NAMALWA (cell line): ENCODE data around the gene EIF5.
A peak's percentile ranks its signal among the peaks of the same experiment; 100 is the strongest.

Experiments used
- DNase-seq: peaks from one replicate; pipeline ENCODE4 v3.0.0-alpha.2; 2015; ENCODE audit warnings: low spot score

The EIF5 gene

DNA sequence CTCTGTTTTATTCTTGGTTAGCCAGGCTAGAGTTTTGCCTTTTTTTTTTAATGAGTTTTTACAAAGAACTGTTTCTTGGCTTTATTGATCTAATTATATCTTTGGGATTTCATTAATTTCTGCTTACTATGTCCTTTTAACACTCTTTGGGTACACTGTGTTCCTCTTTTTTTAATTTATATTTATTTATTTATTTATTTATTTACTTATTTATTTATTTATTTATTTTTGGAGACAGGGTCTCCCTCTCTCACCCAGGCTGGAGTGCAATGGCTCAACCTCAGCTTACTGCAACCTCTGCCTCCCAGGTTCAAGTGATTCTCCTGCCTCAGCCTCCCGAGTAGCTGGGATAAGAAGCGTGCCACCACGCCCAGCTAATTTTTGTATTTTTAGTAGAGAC, 36.0 kb downstream of the EIF5 start:
- DNase-seq = no peak

DNA sequence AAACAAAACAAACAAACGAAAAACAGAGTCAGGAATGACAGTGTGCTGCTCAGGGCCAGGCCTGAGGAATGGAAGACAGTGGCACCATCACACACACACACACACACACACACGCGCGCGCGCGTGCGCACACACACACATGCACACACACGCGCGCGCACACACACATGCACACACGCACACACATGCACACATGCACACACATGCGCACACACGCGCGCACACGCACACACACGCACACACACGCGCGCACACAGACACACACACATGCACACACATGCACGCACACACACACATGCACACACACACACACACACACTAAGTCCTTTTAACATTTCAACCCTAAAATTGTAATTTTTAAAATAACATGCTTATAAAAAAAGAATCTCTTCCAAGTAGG, 38.0 kb downstream of the EIF5 start:
- no peak for DNase-seq

- no peak for DNase-seq
Measured at GRCh38 chr14:103372552-103373304, 38.7 kb downstream of the EIF5 start.

GRCh38 chr14:103374121-103374520, 40.1 kb downstream of the EIF5 start:
- DNase-seq = no peak

- DNase-seq = no peak
Measured at GRCh38 chr14:103377522-103378037, 43.5 kb downstream of the EIF5 start.

DNA sequence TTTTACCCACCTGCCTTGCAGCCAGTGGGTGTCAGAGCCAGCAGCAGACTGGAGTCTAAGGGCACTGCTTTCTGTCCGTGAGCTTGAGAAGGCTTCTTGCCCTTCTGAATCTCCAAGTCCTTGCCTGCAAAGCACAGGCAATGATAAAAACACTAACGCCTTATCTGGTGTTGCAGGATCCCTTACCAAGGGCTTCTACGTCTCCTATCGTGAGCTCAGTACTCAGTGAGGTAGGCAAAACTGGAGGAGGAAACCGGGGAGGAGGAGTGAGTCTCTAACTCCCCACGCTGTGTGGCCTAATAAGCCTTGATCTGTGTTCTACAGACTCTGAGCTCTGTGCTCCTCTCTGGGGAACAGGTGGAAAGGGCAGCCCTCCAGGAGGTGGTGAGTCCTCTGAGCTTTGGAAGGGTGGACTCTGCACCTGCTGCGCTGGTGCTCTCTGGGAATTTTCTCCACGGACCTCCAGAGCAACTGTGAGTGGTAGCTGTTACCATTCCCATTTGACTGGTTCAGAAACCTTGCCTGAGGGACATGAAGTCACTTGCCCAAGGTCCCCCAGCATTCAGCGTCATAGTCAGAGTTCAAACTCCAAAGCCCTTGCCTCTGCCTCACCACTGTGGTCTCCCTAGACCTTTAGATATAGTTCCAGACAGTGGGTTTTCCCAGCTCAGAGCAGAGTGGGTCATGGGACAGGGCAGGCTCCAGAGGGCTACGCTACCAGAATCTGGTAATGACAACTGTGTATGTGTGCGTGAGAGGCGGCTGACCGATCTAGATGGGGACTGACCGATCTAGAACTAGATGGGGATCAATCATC, 44.2 kb downstream of the EIF5 start:
- DNase-seq = no peak

DNA sequence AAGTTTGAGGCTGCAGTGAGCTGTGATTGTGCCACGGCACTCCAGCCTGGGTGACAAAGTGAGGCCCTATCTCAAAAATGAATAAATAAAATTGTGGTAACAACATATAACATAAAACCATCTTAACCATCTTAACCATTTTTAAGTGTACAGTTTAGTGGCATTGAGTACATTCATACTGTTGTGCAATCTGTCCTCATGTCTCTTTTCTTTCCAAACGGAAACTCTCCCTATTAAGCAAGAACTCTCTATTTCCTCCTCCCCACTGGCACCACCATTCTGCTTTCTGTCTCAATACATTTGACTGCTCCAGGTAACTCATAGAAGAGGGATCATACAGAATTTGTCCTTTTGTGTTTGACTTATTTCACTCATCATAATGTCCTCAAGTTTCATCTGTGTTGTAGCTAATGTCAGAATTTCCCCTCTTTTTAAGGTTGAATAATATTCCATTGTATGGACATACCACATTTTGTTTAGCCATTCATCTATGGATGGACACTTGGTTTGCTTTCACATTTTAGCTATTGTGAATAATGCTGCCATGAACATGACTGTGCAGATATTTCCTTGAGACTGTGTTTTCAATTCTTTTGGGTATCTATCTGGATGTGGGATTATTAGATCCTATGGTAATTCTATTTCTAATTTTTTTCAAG, 46.8 kb downstream of the EIF5 start:
- no peak for DNase-seq

GRCh38 chr14:103382376-103382775, 48.3 kb downstream of the EIF5 start:
- no peak for DNase-seq

DNA sequence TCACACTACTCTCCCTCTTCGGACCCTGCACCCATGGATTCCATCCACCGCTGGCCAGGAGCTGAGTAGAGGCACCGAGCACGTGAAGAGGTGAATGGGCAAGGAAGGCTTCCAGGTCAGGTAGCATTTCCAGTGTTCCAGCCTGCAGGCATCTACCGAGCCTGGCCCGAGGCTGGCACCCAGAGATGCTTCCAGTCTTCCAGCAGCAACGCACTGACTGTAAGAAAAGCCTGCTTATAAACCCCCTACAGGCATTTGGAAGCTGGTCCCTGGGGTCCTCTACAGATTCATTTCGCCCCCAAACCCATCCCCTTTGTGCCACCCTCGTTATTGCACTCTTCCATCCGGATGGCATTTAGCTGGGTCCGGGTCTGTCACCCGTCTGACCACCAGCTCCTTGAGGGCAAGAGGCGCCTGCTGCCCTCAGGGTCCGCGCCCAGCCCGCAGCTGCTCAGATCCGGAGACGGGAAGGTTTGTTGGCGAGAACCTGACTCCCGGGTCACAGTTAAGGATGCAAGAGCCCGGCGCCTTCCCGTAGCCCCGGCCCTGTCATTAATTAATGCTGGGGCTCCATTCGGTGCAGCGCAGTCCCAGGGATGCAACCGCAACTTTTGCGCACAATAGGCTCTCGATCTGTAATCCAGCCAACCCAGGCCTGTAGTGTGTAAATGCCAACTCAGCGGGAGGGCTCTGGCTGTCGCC, 50.6 kb downstream of the EIF5 start:
- DNase-seq = no peak

GRCh38 chr14:103385152-103385928, 51.3 kb downstream of the EIF5 start, which contains the start of gene MARK3:
Gene MARK3, plus strand, starts transcription at chr14:103385415. Its CDS starts 615 bp downstream, at chr14:103386030.
- peak; percentile 97 for DNase-seq

- peak; percentile 43 for DNase-seq
Measured at GRCh38 chr14:103385929-103386712, 52.1 kb downstream of the EIF5 start.

DNA sequence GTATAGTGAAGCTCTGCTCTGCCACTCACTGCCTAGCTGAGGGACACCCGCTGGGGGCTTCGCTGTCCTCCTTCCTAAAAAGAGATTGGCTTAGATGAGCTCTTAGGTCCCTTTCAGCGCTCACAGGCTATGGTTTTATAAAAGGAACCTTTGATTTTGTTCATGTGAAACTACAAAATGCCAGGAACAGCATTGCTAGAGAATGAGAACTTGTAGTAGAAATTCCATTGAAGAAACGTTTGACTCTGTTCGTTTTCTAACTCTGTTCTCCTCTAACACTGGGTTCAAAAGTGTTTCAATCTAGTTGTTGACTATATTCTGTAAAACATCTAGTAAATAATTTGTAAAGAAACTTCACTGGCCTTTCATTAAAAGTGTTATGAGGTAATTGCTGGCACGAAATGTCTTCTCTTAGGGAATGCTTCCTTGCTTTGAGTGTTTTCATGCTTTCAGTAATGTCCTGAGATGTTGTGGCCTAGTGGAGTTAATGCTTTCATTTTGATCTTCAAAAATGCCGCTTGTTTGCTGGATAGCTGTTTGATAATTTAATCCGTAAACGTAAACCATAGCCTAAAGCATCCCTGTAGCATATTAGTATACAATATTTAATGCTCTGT, 52.8 kb downstream of the EIF5 start:
- DNase-seq = peak; percentile 27

DNA sequence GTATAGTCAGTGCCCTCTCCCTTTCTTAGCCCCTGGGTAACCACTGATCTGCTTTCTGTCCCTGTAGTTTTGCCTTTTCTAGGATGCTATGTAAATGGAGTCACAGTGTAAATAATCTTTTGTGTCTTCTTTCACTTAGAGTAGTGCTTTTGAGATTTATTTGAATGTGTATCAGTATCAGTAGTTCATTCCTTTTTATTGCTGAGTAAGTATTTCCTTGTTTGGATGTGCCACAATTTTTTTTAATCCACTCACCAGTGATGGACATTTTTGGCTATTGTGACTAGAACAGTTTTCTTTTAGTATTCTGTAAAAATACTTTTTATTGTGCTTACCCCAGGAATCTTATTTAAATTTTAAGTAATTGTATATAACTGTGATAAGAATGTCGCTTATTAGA, 54.6 kb downstream of the EIF5 start:
- DNase-seq = no peak

- DNase-seq = no peak
Measured at GRCh38 chr14:103390605-103391004, 56.6 kb downstream of the EIF5 start.

- DNase-seq = peak; percentile 82
Measured at GRCh38 chr14:103391048-103391447, 57.0 kb downstream of the EIF5 start.

- no peak for DNase-seq
Measured at GRCh38 chr14:103392106-103392505, 58.1 kb downstream of the EIF5 start.

GRCh38 chr14:103392572-103392971, 58.5 kb downstream of the EIF5 start:
- DNase-seq = no peak

DNA sequence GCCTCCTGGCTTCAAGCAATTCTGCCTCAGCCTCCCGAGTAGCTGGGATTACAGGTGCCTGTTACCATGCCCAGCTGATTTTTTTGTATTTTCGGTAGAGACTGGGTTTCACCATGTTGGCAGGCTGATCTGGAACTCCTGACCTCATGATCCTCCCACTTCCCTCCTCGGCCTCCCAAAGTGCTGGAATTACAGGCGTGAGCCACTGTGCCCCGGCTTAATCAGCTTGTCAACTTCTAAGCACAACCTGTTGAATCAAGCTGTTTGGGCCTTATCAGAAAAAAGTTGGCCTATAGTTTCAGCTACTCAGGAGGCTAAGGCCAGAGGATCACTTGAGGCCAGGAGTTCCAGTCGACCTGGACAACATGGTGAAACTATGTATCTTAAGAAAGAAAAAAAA, 59.0 kb downstream of the EIF5 start:
- DNase-seq = no peak

DNA sequence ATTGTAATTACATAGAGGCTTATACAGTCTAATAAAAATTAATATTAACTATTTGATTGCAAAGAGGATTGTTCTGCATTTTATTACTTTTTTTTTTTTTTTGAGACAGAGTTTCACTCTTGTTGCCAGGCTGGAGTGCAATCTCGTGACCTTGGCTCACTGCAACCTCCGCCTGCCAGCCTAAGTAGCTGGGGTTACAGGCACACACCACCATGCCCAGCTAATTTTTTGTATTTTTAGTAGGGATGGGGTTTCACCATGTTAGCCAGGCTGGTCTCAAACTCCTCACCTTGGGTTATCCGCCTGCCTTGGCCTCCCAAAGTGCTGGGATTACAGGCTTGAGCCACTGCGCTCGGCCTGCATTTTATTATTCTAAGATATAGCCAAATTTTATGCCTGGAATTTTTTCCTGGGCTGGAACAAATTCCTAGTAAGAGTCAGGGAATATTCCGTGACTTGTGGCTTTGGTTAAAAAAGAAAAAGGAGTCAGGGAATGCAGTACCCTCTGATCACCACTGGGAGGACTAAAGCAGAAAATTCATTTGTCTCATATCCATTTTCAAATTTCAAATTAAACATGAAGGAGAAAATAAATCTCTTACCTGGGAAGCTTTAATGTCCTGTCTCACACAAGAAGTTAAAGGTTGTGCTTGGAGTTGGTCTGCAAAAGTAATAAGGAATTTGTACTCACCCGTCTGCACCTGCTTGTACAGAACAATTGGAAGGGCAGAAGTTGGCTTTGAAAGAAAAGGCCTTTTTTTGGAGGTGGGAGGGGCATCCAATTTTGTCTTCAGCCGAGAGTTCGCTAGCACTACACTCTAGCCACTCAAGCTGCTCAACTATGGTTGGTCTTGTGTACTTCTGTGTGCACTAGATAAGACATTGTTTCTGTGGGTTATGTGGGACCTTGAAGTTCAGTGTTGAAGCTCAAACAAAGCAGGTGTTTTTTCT, 59.9 kb downstream of the EIF5 start:
- peak; percentile 45 for DNase-seq
